HG02763 (cell line): ENCODE data around the gene NUP214.
A peak's percentile ranks its signal among the peaks of the same experiment; 100 is the strongest.
"Not testable (repeated sequence)": the region's sequence is repeated elsewhere in the genome, so short reads cannot be mapped to it uniquely, and the experiment has no call there.

Experiments
- ATAC-seq: cut with Tn5 transposase; IDR thresholded peaks from one replicate; pipeline ENCODE4 v1.9.1; 2021; ENCODE audit warnings: mild to moderate bottlenecking, moderate library complexity; ENCODE audit not compliant: unreplicated experiment

NUP214 gene

DNA sequence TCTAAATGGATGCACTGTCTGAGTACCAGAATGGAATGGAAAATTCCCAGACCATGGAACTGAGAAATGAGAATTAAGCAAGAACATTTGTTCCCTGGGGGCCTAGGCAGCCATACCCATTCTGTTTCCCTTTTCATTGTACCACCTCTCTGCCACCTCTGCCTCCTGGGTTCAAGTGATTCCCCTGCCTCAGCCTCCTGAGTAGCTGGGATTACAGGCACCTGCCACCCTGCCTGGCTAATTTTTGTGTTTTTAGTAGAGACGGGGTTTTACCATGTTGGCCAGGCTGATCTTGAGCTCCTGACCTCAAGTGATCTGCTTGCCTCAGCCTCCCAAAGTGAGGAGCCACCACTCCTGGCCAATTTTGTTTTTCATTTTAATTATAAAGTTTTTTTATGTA is 33.3 kb downstream of the NUP214 start:
- not testable (repeated sequence) for ATAC-seq

- ATAC-seq: no peak
Measured at GRCh38 chr9:131160416-131161112, 35.2 kb downstream of the NUP214 start.

- ATAC-seq: no peak
Measured at GRCh38 chr9:131161585-131161984, 36.2 kb downstream of the NUP214 start.

DNA sequence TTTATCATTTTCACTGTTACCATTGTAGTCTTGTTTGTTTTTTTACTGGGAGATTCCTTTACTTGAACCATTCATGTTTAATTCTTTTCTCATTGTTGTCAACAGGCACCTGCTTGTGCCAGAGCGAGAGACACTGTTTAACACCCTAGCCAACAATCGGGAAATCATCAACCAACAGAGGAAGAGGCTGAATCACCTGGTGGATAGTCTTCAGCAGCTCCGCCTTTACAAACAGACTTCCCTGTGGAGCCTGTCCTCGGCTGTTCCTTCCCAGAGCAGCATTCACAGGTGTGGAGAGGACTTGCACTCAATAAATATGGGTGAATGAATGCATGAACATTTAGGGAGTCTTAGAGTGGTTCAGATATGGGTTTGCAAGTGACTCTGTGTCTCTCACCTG is 37.5 kb downstream of the NUP214 start:
- ATAC-seq: no peak

DNA sequence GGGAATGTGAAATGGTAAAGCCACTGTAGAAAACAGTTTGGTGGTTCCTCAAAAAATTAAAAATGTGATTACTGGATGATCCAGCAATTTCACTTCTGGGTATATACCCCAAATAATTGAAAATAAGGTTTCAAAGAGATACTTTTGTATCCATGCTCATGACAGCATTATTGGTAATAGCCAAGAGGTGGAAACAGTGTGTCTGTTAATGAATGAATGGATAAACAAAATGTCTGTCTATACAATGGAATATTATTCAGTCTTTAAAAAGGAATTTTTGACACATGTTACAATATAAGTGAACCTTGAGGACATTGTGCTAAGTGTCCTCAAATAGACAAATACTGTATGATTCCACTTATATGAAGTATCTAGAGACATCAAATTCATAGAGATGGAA is 40.1 kb downstream of the NUP214 start:
- ATAC-seq: no peak

GRCh38 chr9:131167146-131167692 is 41.8 kb downstream of the NUP214 start:
- no peak for ATAC-seq

DNA sequence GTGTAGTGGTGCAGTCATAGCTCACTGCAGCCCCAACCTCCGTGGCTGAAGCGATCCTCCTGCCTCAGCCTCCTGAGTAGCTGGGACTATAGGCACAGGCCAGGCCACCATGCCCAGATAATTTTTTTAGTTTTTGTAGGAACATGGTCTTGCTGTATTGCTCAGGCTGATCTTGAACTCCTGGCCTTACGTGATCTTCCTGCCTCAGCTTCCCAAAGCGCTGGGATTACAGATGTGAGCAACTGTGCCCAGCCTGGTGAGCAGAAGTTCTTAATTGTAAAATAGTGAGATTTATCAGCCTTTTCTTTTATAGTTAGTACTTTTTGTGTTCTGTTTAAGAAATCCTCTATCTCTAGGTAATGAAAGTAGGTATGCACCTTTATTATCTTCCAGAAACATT is 42.5 kb downstream of the NUP214 start:
- ATAC-seq: no peak

GRCh38 chr9:131169563-131170240 is 44.3 kb downstream of the NUP214 start:
- no peak for ATAC-seq

DNA sequence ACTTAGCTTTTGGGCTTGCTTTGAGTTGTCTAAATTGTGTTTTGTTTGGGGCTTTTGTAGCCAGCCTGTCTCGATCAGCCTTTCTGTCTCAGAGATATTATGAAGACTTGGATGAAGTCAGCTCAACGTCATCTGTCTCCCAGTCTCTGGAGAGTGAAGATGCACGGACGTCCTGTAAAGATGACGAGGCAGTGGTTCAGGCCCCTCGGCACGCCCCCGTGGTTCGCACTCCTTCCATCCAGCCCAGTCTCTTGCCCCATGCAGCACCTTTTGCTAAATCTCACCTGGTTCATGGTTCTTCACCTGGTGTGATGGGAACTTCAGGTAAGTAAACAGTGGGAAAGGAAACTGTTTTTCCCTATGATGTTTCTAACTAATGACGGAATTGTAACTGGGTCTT is 48.6 kb downstream of the NUP214 start:
- ATAC-seq: no peak

GRCh38 chr9:131174681-131175239 is 49.4 kb downstream of the NUP214 start:
- no peak for ATAC-seq

- ATAC-seq: peak; percentile 16
Measured at GRCh38 chr9:131177898-131178297, 52.5 kb downstream of the NUP214 start.

GRCh38 chr9:131178382-131178781 is 53.0 kb downstream of the NUP214 start:
- peak; percentile 63 for ATAC-seq

DNA sequence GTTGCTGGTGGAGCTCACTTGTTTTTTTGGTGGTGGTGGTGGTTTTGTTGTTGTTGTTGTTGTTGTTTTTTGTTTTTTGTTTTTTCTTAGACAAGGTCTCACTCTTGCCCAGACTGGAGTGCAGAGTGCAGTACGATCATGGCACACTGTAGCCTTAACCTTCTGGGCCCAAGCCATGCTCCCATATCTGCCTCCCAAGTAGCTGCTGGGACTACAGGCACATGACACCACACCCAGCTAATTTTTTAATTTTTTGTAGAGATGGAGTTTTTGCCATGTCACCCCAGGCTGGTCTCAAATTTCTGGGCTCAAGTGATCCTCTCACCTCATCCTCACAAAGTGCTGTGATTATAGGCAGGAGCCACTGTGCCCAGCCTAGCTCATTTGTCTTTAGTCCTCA is 53.5 kb downstream of the NUP214 start:
- no peak for ATAC-seq

DNA sequence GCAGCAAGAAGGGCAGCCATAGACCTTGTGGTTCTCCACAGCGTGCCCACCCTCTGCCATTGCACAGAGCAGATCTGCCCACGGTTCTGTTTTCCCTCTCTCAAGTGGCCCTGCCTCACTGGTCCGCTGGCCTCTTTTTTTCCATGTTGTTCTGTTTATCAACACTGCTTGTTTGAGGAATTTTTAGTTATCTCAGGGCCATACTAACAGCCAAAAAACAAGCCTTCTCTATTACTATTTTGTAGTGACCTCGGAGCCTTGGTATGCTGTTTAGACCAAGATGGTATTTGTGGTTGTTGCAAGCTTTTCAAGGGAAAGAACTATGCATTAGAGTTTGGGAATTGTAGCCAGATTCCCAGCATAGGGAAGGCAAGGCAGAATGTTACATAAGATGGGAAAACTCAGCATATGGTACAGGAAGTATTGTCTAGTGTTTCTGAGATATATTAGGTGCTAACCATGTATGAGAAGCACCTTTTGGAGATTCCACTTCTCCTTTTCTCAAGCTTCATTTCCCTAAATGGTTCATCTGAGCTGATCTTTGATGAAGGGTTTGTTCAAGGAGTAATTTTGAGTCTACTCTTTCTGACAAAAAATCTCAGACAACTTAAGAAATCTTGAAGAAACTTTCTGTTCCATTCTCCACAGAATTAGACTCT is 54.3 kb downstream of the NUP214 start:
- ATAC-seq: no peak

GRCh38 chr9:131180454-131180853 is 55.1 kb downstream of the NUP214 start:
- ATAC-seq: no peak

DNA sequence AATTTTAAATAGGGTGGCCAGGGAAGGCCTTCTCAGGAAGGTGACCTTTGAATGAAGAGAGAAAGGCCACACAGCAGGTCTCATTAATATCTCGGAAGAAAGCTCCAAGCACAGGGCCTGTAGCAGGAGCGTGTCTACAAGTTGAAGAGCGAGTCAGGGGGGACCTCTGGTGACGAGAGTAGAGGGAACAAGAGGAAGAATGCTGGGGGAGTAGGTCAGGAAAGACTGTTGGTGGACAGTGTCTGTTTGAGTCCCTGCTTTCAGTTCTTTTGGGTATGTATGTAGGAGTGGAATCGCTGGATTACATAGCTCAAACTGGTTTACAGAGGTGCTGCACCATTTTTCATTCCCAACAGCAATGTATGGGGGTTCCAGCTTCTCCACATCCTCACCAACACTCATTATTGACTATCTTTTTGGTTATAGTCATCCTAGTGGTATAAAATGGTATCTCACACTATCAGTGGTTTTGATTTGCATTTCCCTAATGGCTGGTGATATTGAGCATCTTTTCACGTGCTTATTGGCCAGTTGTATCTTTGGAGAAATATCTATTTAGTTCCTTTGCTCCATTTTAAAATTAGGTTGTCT is 55.8 kb downstream of the NUP214 start:
- no peak for ATAC-seq

DNA sequence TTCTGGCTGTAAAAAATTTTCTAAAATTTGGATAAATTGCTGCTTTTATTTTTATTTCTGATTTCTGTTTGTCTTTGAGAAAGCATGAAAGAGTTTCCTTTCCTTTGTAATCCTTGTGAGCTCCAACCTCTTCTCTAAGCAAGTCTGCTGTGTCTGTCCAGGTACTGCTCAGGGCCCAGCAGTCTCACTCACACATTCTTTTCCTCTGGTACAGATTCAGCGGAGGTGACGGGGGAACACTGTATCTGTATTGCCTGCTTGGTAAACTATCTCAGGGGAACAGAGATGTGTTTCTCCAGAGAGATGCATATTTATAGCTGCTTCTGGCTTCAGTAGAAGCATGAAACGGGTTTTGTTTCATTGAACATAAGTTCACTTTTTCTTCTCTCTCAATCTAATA is 60.5 kb downstream of the NUP214 start:
- ATAC-seq: no peak

DNA sequence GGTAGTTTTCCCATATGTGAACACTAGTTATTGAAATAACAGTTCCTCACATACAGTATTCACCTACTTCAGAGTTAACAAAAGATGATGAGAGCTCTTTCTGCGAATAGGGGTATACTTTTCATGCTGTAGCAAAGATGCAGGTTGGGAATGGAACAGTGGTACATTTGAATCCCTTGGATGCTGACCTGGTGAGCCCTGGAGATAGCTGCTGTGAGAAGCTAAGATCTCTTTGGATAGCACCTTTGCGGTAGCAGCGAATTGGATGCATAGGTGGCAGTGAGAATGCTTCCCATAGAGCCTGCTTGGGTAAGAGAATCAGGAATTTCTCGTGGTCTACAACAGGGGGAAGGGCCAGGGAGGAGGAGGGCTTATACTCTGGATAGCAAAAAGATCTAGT is 61.2 kb downstream of the NUP214 start:
- no peak for ATAC-seq

- ATAC-seq: no peak
Measured at GRCh38 chr9:131187957-131188356, 62.6 kb downstream of the NUP214 start.

DNA sequence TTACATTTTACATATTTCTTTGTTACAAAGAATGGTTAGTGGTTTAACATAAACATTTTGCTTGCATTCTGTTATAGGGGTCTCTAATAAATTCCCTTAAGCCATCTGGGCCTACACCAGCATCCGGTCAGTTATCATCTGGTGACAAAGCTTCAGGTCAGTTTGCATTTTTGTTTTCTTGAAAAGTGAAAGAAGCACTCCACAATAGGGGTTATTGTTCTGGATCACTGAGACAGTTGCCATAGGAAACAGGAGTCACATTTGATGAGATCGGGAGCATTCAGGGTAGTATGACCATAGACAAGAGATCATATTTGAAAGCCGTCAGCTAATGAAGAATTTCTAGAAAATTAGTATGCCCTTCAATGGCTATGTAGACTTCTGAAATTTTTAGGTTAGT is 63.6 kb downstream of the NUP214 start:
- ATAC-seq: no peak

DNA sequence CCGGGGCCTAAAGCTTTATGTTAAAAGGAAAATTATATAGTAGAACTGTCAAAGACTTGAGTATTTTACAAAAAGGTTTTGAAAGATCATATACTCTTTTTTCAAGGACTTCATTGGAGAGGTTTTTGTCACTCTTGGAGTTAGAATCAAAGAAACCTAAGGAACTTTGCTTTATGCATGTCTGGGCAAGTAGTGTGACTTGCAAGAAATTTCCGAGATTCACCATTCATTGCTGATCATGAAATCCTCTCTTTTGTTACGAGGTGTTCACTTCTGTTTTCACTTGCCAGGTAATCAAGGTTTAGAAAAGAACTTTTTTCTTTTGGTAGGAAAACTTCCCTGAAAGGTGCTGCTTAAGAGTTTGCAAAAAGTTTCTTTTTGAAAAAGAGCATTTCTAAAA is 64.8 kb downstream of the NUP214 start:
- ATAC-seq: no peak
